Left ventricle myocardium inferior (tissue), 1 donor: Measurements from ENCODE around the gene ADD3. TPM values are rescaled to one million over a fixed set of nuclear protein-coding genes. Genes with fewer than 3 reads are reported as not detected.
"Not testable (repeated sequence)": the region's sequence is repeated elsewhere in the genome, so short reads cannot be mapped to it uniquely, and the experiment has no call there.

Experiments
- DNase-seq: peaks from one replicate; pipeline ENCODE4 v3.0.0-alpha.2; 2020
- H3K27ac ChIP-seq: fragments of 200-600 bp; replicated peaks from 2 replicates; pipeline ENCODE4 v1.8.0; 2021
- H3K27me3 ChIP-seq: fragments of 200-600 bp; 2 replicates; pipeline ENCODE4 v1.8.0; 2021; ENCODE audit warnings: low read depth
- H3K36me3 ChIP-seq: fragments of 200-600 bp; 2 replicates; pipeline ENCODE4 v1.8.0; 2021
- H3K4me1 ChIP-seq: fragments of 200-600 bp; 2 replicates; pipeline ENCODE4 v1.8.0; 2021
- H3K4me3 ChIP-seq: fragments of 200-600 bp; 2 replicates; pipeline ENCODE4 v1.8.0; 2021; ENCODE audit warnings: mild to moderate bottlenecking, moderate library complexity
- H3K9me3 ChIP-seq: fragments of 200-600 bp; replicated peaks from 2 replicates; pipeline ENCODE4 v1.8.0; 2021
- CTCF ChIP-seq: fragments of 200-600 bp; IDR thresholded peaks from 2 replicates; pipeline ENCODE4 v1.8.0; 2021; ENCODE audit warnings: antibody characterized with exemption, mild to moderate bottlenecking, borderline replicate concordance
- intact Hi-C: fragments of 100-400 bp; cut with micrococcal nuclease; formaldehyde crosslinking; loops from one replicate; pipeline ENCODE4 v1.11.0; 2022
- total RNA-seq: library from RNA; stranded (reverse); fragmentation: NEBNext Ultra II Directional; extraction: Animal tissue kit (Norgen Biotek cat#: 25700); gene quantifications from one replicate; pipeline ENCODE4 v1.2.1, GENCODE V29; 2021
- donor health status: DM: no; HTN: yes; CAD: no; lungs with severe emphysema.

The ADD3 gene
- total RNA-seq, 1 donor from 2014 or later = 113 TPM

- H3K36me3 ChIP-seq = peaks cover 91% of the 10 kb centered on the region
- intact Hi-C loops = loop anchor here (10.0 kb wide), 1 partner anchor 245 kb away; no protein-coding TSS in a partner anchor
- no peak overlapping the region for H3K27ac ChIP-seq
- no peaks in the 10 kb centered on the region for H3K27me3 ChIP-seq
- H3K9me3 ChIP-seq = no peaks in the 10 kb centered on the region
- no peak for DNase-seq
- no peaks in the 10 kb centered on the region for H3K4me1 ChIP-seq
- H3K4me3 ChIP-seq = no peak overlapping the region
- TF ChIP-seq CTCF = no peak
Observed at GRCh38 chr10:110129490-110129889, 121.7 kb downstream of the ADD3 start.

GRCh38 chr10:110134917-110135316 lies 127.1 kb downstream of the ADD3 start:
- no peak for DNase-seq
- H3K36me3 ChIP-seq = peaks cover 63% of the 10 kb centered on the region
- H3K4me3 ChIP-seq = no peak overlapping the region
- no peaks in the 10 kb centered on the region for H3K27me3 ChIP-seq
- peak overlapping the region; percentile 7 for H3K27ac ChIP-seq
- H3K4me1 ChIP-seq = peaks cover 16% of the 10 kb centered on the region
- intact Hi-C loops = no loop called here
- TF ChIP-seq CTCF = no peak
- no peaks in the 10 kb centered on the region for H3K9me3 ChIP-seq

- H3K27me3 ChIP-seq, H3K9me3 ChIP-seq, H3K27ac ChIP-seq, H3K4me3 ChIP-seq, DNase-seq: not testable (repeated sequence)
- intact Hi-C loops = loop anchor here (2.0 kb wide), 1 partner anchor 143 kb away; no protein-coding TSS in a partner anchor
- Histone ChIP-seq H3K36me3 (peaks cover 54% of the 10 kb centered on the region), H3K4me1 (peaks cover 19% of the 10 kb centered on the region)
Observed at GRCh38 chr10:110135836-110136235, 128.1 kb downstream of the ADD3 start.

GRCh38 chr10:110137142-110137545 lies 129.4 kb downstream of the ADD3 start:
- no peak for DNase-seq
- Histone ChIP-seq H3K36me3 (peaks cover 41% of the 10 kb centered on the region), H3K4me3 (no peak overlapping the region), H3K9me3 (no peaks in the 10 kb centered on the region), H3K27me3 (no peaks in the 10 kb centered on the region), H3K4me1 (peaks cover 32% of the 10 kb centered on the region), H3K27ac (peak overlapping the region; percentile 61)
- intact Hi-C loops = loop anchor here (2.0 kb wide), 1 partner anchor 142 kb away; no protein-coding TSS in a partner anchor
- peak; percentile 84 for TF ChIP-seq CTCF

- no peak overlapping the region for H3K4me3 ChIP-seq
- H3K9me3 ChIP-seq = no peaks in the 10 kb centered on the region
- no peaks in the 10 kb centered on the region for H3K27me3 ChIP-seq
- peaks cover 39% of the 10 kb centered on the region for H3K4me1 ChIP-seq
- H3K27ac ChIP-seq = peak overlapping the region; percentile 61
- peak; percentile 78 for TF ChIP-seq CTCF
- H3K36me3 ChIP-seq = peaks cover 30% of the 10 kb centered on the region
- no peak for DNase-seq
- intact Hi-C loops = no loop called here
Observed at GRCh38 chr10:110138197-110138812, 130.5 kb downstream of the ADD3 start.

GRCh38 chr10:110141185-110141584 lies 133.4 kb downstream of the ADD3 start:
- no peak for TF ChIP-seq CTCF
- H3K9me3 ChIP-seq = no peaks in the 10 kb centered on the region
- intact Hi-C loops = loop anchor here (10.0 kb wide), 1 partner anchor 64 kb away; the partner anchor contains the start of gene MXI1
- peak overlapping the region; percentile 65 for H3K27ac ChIP-seq
- H3K27me3 ChIP-seq = no peaks in the 10 kb centered on the region
- H3K4me3 ChIP-seq = no peak overlapping the region
- DNase-seq = no peak
- peaks cover 2% of the 10 kb centered on the region for H3K36me3 ChIP-seq
- peaks cover 39% of the 10 kb centered on the region for H3K4me1 ChIP-seq
